Vagina (tissue), 2 donors: ENCODE results near the gene LRCH1. TPM values are rescaled to one million over a fixed set of nuclear protein-coding genes. Genes with fewer than 3 reads are reported as not detected.

Experiments
- DNase-seq, 2 donors: peaks; one replicate each; pipeline ENCODE4 v3.0.0-alpha.2; 2017; ENCODE audit errors: extremely low spot score in 2 of 2
- H3K27ac ChIP-seq: fragments of 200-600 bp; sonication (generic); one replicate; pipeline ENCODE4 v1.5.1; 2019
- H3K27me3 ChIP-seq: fragments of 200-600 bp; sonication (generic); one replicate; pipeline ENCODE4 v1.5.1; 2019
- H3K36me3 ChIP-seq, 2 donors: fragments of 200-600 bp; sonication (generic); one replicate each; pipeline ENCODE4 v1.5.1; 2017 to 2019
- H3K4me1 ChIP-seq: fragments of 200-600 bp; sonication (generic); one replicate; pipeline ENCODE4 v1.5.1; 2019
- H3K4me3 ChIP-seq, 2 donors: fragments of 200-600 bp; sonication (generic); 1 replicate in 1 of 2; 2 replicates in 1 of 2; pipeline ENCODE4 v1.5.1; 2016 to 2019
- H3K9me3 ChIP-seq: fragments of 200-600 bp; sonication (generic); one replicate; pipeline ENCODE4 v1.5.1; 2019
- POLR2A ChIP-seq, 2 donors: fragments of 450-650 bp; IDR thresholded peaks; one replicate each; pipeline ENCODE4 v1.6.1; 2017; ENCODE audit warnings: antibody characterized with exemption in 2 of 2, mild to moderate bottlenecking in 2 of 2, moderate library complexity in 2 of 2
- POLR2AphosphoS5 ChIP-seq, 2 donors: sonication (generic); formaldehyde crosslinking; IDR thresholded peaks; one replicate each; pipeline ENCODE4 v1.9.0; 2017; ENCODE audit warnings: antibody characterized with exemption in 2 of 2, mild to moderate bottlenecking in 2 of 2, low read depth in 1 of 2; ENCODE audit not compliant: insufficient read depth in 1 of 2
- intact Hi-C: fragments of 100-400 bp; cut with DNase I; formaldehyde crosslinking; loops from one replicate; pipeline ENCODE4 v1.15.1; 2023
- total RNA-seq: library from RNA; depleted of rRNA; stranded (reverse); fragments of >200 nt; gene quantifications from one replicate; pipeline ENCODE4 v1.2.3, GENCODE V29; 2016
- TF ChIP-seq, protein P1 (sequence below), 3 experiments: fragments of 450-650 bp in 2 of 3; fragments of 200-600 bp in 1 of 3; sonication (generic) in 1 of 3; IDR thresholded peaks; one replicate each; pipeline ENCODE4 v1.5.1; 2017 to 2019; ENCODE audit warnings: antibody characterized with exemption in 3 of 3, mild to moderate bottlenecking in 2 of 3, moderate library complexity in 2 of 3

Gene LRCH1
- total RNA-seq, 1 donor from 2014 or later, result 21.4 TPM

DNA sequence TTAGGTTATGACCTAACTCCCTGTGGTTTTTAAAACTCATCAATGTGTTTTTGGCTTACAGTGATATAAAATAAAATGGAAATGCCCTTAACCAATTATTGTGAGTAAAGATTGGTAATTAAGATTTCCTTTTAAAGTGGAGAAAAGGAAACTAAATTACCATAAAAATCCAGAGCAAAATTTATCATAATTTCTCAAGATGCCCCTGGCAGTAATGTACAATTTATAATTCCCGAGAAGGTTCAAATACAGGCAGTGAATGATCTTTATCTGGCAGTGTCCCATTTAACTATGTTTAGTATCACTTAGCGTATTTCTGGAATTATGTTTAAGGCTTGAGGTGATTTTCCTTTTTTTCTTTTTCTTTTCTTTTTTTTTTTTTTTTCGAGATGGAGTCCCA is 182.5 kb downstream of the LRCH1 start:
- Histone ChIP-seq H3K4me3 (no peak overlapping the region), H3K4me1 (no peaks in the 10 kb centered on the region), H3K9me3 (no peaks in the 10 kb centered on the region), H3K27ac (no peak overlapping the region), H3K27me3 (no peaks in the 10 kb centered on the region), H3K36me3 (peaks cover 0 to 22% of the 10 kb centered on the region in 2 donors)
- intact Hi-C loops, result no loop called here
- DNase-seq, result no peak
- no peak for TF ChIP-seq POLR2AphosphoS5 (IDR thresholded peaks at IDR 0.05; ENCODE audit: insufficient read depth in 1 of 2, low read depth in 1 of 2)
- TF ChIP-seq, protein P1, sequence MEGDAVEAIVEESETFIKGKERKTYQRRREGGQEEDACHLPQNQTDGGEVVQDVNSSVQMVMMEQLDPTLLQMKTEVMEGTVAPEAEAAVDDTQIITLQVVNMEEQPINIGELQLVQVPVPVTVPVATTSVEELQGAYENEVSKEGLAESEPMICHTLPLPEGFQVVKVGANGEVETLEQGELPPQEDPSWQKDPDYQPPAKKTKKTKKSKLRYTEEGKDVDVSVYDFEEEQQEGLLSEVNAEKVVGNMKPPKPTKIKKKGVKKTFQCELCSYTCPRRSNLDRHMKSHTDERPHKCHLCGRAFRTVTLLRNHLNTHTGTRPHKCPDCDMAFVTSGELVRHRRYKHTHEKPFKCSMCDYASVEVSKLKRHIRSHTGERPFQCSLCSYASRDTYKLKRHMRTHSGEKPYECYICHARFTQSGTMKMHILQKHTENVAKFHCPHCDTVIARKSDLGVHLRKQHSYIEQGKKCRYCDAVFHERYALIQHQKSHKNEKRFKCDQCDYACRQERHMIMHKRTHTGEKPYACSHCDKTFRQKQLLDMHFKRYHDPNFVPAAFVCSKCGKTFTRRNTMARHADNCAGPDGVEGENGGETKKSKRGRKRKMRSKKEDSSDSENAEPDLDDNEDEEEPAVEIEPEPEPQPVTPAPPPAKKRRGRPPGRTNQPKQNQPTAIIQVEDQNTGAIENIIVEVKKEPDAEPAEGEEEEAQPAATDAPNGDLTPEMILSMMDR (IDR thresholded peaks at IDR 0.05), result no peak
- TF ChIP-seq POLR2A (IDR thresholded peaks at IDR 0.05), result no peak

DNA sequence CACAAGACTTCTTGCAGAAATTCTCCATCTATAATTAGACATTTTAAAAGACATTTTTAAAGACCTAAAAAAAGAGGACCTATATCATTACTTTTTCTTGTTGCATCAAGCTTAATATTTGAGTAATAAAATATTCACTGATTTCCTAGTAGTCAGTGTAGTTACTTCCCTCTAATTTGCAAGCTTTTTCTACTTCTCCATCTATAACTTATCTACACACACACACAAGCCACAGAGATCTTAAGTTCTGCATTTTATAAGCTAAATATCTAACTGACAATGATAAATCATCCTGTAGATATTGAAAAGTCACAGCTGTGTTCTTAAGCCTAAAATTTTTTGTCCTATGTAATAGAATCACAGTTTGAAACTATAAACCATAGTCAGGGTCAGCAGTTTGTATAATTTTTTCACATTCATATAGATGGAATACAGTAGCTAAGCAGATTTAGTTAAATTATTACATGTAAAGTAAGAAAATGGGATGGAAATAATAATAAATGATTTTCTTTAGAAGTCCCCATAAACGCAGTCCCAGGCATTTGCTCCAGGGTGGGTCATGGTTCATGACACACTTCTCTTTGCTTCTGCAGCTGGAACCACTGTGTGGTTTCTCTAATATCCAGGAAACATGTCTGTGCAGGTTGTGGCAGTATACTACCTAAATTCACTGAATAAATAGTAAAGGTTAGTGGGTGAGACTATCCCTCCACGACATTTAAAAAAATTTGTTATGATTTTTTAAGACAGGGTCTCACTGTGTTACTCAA is 183.8 kb downstream of the LRCH1 start:
- intact Hi-C loops, result no loop called here
- H3K4me3 ChIP-seq, result no peak overlapping the region
- no peak for TF ChIP-seq POLR2A (IDR thresholded peaks at IDR 0.05)
- no peak for TF ChIP-seq POLR2AphosphoS5 (IDR thresholded peaks at IDR 0.05; ENCODE audit: insufficient read depth in 1 of 2, low read depth in 1 of 2)
- TF ChIP-seq, protein P1 (IDR thresholded peaks at IDR 0.05), result no peak
- no peaks in the 10 kb centered on the region for H3K27me3 ChIP-seq
- H3K36me3 ChIP-seq, result peaks cover 0 to 20% of the 10 kb centered on the region in 2 donors
- no peaks in the 10 kb centered on the region for H3K9me3 ChIP-seq
- H3K4me1 ChIP-seq, result no peaks in the 10 kb centered on the region
- H3K27ac ChIP-seq, result no peak overlapping the region
- no peak for DNase-seq

DNA sequence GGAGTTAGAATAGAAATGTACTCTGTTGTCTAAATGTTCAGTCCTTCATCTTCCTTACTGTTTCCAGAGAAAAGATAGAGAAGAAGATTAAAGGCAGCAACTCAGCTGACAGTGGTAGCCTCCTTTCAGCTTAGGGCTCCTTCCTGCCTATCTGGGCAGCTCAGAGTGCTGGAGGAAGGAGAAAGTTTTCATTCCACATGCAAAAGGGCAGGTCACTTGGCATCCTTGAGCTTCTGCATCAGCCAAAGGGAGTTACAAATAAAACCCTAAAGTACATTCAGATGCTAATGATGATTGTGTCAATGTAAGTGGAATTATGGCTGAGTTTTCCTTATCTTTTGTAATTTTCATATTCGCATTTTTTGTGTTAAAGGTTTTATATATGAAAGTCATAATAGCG is 185.1 kb downstream of the LRCH1 start:
- no peak for TF ChIP-seq POLR2A (IDR thresholded peaks at IDR 0.05)
- no peak for TF ChIP-seq POLR2AphosphoS5 (IDR thresholded peaks at IDR 0.05; ENCODE audit: insufficient read depth in 1 of 2, low read depth in 1 of 2)
- Histone ChIP-seq H3K4me3 (no peak overlapping the region), H3K4me1 (no peaks in the 10 kb centered on the region), H3K27ac (no peak overlapping the region), H3K9me3 (no peaks in the 10 kb centered on the region), H3K36me3 (peaks cover 0 to 9% of the 10 kb centered on the region in 2 donors), H3K27me3 (no peaks in the 10 kb centered on the region)
- no peak for DNase-seq
- intact Hi-C loops, result no loop called here

DNA sequence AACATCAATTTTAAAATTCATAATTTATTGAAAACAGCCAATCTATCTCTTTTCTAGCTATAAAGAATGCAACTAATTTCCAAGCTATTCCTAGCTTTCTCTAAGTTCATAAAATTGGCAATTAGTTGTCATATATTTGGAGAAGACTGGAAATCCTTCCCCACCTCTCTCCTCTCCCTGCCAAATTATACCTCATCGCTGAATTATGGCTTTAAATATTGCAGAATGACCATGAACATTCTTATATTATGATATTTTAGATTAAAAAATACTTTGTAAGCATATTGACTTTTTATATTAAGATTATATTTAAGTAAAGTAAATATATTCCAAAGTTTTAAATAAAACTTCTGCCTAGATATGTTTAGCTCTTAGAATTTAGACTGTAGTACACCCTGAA is 185.8 kb downstream of the LRCH1 start:
- no peak overlapping the region for H3K4me3 ChIP-seq
- no peak overlapping the region for H3K27ac ChIP-seq
- H3K36me3 ChIP-seq, result peaks cover 0 to 5% of the 10 kb centered on the region in 2 donors
- intact Hi-C loops, result no loop called here
- no peak for DNase-seq
- H3K4me1 ChIP-seq, result no peaks in the 10 kb centered on the region
- H3K27me3 ChIP-seq, result no peaks in the 10 kb centered on the region
- TF ChIP-seq POLR2AphosphoS5 (IDR thresholded peaks at IDR 0.05; ENCODE audit: insufficient read depth in 1 of 2, low read depth in 1 of 2) (no peak), POLR2A (IDR thresholded peaks at IDR 0.05) (no peak)
- TF ChIP-seq, protein P1 (IDR thresholded peaks at IDR 0.05), result no peak
- no peaks in the 10 kb centered on the region for H3K9me3 ChIP-seq

DNA sequence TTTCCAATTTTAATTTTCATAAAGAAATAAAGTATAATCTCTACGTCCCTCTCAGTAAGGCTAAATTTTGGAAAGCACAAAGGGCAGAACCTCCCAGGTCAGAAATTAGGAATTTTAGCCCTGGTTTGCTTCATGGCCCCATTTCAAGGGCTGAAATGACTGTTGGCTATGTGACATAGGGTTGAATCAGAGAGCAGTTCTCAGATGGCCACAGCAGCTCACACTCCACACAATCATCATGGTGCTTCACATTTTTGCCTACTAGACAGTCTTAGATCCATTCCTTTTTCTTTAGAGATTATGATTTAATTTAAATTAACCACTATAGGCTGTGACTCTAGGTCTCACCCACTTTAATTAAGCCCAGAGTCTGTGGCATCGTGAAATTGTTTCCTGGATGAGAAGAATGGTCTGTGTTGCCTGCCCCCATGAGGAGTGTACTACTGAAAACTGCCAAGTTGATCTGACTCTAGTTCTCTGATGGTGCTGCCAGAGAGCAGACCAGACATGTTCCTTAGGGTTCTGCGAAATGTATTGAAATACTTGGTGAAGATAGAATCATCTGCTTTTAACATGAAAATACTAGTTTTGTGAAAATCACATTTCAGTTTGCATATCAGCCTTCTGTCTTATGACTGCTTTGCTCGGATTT is 186.6 kb downstream of the LRCH1 start:
- DNase-seq, result no peak
- no peaks in the 10 kb centered on the region for H3K4me1 ChIP-seq
- TF ChIP-seq POLR2AphosphoS5 (IDR thresholded peaks at IDR 0.05; ENCODE audit: insufficient read depth in 1 of 2, low read depth in 1 of 2), result no peak
- no peak for TF ChIP-seq POLR2A (IDR thresholded peaks at IDR 0.05)
- TF ChIP-seq, protein P1 (IDR thresholded peaks at IDR 0.05), result no peak
- no peak overlapping the region for H3K27ac ChIP-seq
- intact Hi-C loops, result no loop called here
- peaks cover 0 to 5% of the 10 kb centered on the region in 2 donors for H3K36me3 ChIP-seq
- no peak overlapping the region for H3K4me3 ChIP-seq
- H3K27me3 ChIP-seq, result no peaks in the 10 kb centered on the region
- no peaks in the 10 kb centered on the region for H3K9me3 ChIP-seq
